Measurements from ENCODE around the gene APBA2. TPM values are rescaled to one million over a fixed set of nuclear protein-coding genes. Genes with fewer than 3 reads are reported as not detected.

The APBA2 gene
- total RNA-seq, 2 donors from 2014 or later, result 0.47 to 0.48 TPM

DNA sequence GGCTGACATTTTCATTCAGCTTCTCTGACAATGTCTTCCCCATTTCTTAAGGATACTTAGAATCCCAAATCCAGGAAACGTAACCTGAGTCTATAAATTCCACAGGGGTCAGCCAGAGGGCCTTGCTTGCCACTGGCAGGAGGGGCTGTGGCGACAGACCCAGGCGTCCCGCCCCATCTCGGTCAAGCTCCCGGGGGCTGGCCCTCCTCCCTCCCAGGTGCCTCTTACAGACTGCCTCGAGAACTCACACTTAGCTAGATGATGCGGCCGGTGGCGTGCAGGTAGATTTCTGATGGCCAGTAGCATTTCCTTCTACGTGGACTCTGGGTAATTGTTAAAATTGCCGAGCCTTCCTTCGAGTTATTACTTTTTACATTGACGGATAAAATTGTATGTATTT, 211.4 kb downstream of the APBA2 start:
- no peak overlapping the region for H3K27ac ChIP-seq
- H3K4me1 ChIP-seq, result no peaks in the 10 kb centered on the region
- no peaks in the 10 kb centered on the region for H3K9me3 ChIP-seq
- no peaks in the 10 kb centered on the region for H3K27me3 ChIP-seq
- no peak for DNase-seq (ENCODE audit: low spot score)
- TF ChIP-seq, protein P1, sequence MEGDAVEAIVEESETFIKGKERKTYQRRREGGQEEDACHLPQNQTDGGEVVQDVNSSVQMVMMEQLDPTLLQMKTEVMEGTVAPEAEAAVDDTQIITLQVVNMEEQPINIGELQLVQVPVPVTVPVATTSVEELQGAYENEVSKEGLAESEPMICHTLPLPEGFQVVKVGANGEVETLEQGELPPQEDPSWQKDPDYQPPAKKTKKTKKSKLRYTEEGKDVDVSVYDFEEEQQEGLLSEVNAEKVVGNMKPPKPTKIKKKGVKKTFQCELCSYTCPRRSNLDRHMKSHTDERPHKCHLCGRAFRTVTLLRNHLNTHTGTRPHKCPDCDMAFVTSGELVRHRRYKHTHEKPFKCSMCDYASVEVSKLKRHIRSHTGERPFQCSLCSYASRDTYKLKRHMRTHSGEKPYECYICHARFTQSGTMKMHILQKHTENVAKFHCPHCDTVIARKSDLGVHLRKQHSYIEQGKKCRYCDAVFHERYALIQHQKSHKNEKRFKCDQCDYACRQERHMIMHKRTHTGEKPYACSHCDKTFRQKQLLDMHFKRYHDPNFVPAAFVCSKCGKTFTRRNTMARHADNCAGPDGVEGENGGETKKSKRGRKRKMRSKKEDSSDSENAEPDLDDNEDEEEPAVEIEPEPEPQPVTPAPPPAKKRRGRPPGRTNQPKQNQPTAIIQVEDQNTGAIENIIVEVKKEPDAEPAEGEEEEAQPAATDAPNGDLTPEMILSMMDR (IDR thresholded peaks at IDR 0.05), result no peak
- H3K36me3 ChIP-seq, result no peaks in the 10 kb centered on the region
- no peak overlapping the region for H3K4me3 ChIP-seq

DNA sequence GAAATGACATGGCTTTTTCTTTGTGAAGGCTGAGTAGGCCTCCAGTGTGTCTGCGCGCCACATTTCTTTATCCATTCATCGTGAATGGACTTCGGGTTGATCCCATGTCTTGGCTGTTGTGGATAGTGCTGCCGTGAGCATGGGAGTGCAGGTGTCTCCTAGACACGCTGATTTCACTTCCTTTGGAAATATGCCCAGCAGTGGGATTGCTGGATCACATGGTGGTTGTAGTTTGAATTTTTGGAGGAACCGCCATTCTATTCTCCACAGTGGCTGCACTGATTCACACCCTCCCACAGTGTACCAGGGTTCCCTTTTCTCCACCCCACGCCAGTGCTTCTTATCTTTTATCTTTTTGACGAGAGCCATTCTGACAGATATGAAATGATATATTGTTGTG, 212.2 kb downstream of the APBA2 start:
- H3K9me3 ChIP-seq, result no peaks in the 10 kb centered on the region
- H3K27me3 ChIP-seq, result no peaks in the 10 kb centered on the region
- no peak overlapping the region for H3K27ac ChIP-seq
- no peak for DNase-seq (ENCODE audit: low spot score)
- H3K4me3 ChIP-seq, result no peak overlapping the region
- H3K4me1 ChIP-seq, result no peaks in the 10 kb centered on the region
- H3K36me3 ChIP-seq, result no peaks in the 10 kb centered on the region
- TF ChIP-seq, protein P1 (IDR thresholded peaks at IDR 0.05), result no peak

DNA sequence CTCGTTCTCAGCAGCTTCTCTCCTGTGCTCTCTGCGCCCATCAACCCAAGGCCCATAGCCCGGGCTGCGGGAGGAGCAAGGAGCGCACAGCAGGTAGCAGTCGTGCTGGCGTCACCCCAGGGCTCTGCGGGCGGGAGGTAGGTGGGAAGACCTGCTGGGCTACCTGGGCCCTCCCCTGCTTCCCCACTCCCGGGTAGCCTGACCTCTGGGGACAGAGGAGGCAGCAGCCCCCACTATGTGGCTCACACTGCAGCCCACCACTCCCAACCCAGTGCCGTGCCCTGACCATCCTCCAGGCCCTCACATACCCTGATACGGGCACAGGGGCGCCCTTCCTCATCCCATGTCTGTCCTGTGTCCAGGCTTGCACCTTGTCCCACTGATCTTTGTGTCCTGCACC, 212.9 kb downstream of the APBA2 start:
- Histone ChIP-seq H3K27me3 (no peaks in the 10 kb centered on the region), H3K27ac (no peak overlapping the region), H3K9me3 (no peaks in the 10 kb centered on the region), H3K4me1 (peaks cover 0 to 6% of the 10 kb centered on the region in 2 donors), H3K36me3 (no peaks in the 10 kb centered on the region), H3K4me3 (no peak overlapping the region)
- TF ChIP-seq, protein P1 (IDR thresholded peaks at IDR 0.05), result no peak
- no peak for DNase-seq (ENCODE audit: low spot score)

DNA sequence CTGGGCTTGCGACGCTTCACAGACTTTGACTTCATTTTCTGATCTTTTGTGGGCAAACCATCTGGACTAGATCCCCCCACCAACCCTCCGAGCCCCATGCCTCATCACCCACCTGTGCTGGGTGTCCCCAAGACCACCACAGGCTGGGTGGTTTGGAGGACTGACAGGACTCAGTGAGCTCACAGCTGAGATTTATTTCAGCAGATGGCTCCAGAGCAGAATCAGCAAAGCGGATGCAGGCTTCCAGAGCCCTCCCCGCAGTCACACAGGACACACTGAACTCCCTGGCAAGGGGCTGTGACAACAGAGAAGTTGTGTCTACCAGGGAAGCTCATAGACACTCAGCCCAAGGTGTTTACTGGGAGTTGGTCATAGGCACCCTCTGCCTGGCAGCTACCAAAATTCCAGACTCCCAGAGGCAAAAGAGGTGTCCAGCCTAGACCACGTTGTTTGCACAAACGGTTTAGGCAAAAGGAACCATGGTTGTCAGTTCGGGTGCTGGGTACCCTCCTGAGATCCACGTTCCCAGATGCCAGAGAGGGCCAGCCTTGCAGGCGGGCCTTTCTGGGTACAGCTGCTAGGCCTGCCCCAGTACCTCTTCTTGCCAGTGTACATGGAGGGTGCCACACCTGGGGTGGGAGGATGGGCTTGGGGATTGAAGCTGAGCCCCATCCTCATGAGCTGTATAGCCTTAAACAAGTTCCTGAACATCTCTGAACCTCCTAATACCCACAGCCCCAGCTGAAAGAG, 213.5 kb downstream of the APBA2 start:
- TF ChIP-seq, protein P1 (IDR thresholded peaks at IDR 0.05), result no peak
- no peaks in the 10 kb centered on the region for H3K27me3 ChIP-seq

DNA sequence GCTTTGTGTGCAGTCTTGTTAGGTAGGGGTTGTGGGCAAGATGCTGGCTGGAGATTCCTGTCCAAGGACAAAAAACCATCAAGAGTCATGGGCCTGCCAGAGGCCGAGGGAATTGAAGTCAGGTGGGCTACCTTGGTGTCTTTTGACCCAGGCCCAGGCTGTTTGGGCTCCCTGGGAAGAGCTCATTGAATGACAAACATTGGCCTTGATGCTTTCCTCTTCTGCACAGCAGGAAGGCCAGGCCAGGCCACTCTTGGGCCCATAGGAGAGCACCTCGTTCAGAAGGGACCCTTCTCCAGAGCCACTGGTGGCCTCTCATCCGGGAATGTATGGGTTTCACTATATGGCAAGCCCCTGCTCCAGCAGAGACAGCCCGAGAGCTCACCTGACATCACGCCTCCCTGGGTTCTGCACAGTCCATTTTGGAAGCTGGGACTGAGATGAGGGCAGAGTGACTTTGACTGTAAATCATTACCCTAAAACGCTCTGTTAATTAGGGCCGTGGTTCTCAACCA, 214.8 kb downstream of the APBA2 start:
- Histone ChIP-seq H3K9me3 (no peaks in the 10 kb centered on the region), H3K27ac (no peak overlapping the region), H3K4me1 (peaks cover 0 to 11% of the 10 kb centered on the region in 2 donors), H3K4me3 (no peak overlapping the region), H3K27me3 (no peaks in the 10 kb centered on the region), H3K36me3 (no peaks in the 10 kb centered on the region)
- TF ChIP-seq, protein P1 (IDR thresholded peaks at IDR 0.05), result no peak
- DNase-seq (ENCODE audit: low spot score), result no peak

More for the DNA sequence above, 213.5 kb downstream of the APBA2 start:
- no peak for DNase-seq (ENCODE audit: low spot score)
- H3K36me3 ChIP-seq, result no peaks in the 10 kb centered on the region
- H3K4me3 ChIP-seq, result no peak overlapping the region
- no peak overlapping the region for H3K27ac ChIP-seq
- H3K4me1 ChIP-seq, result peaks cover 0 to 11% of the 10 kb centered on the region in 2 donors
- H3K9me3 ChIP-seq, result no peaks in the 10 kb centered on the region

Measured in right atrium auricular region (tissue), 2 donors.